K562 (cell line): ENCODE results near the gene NFATC4. TPM values are rescaled to one million over a fixed set of nuclear protein-coding genes. Genes with fewer than 3 reads are reported as not detected.
A peak's percentile ranks its signal among the peaks of the same experiment; 100 is the strongest.

Experiments
- ATAC-seq: fragments of 200-7000 bp; cut with Tn5 transposase; 3 replicates; pipeline ENCODE4 v1.9.1; 2020; ENCODE audit warnings: moderate library complexity
- BruUV-seq: library from RNA; stranded (reverse); fragments of 400-500 nt; replicated peaks from 2 replicates; lab custom pipeline; 2021; lab: Mats Ljungman, UMichigan
- CTCF ChIA-PET: fragments of 300-600 bp; formaldehyde crosslinking; extraction: SDS; loops from one replicate; lab custom pipeline; 2021; ENCODE audit warnings: low intra/inter-chr PET ratio; lab: Yijun Ruan, JAX
- POLR2A ChIA-PET: fragments of 300-600, 350-650 bp; sonication (Branson Sonifier 250); formaldehyde crosslinking; extraction: SDS; loops from one replicate; lab custom pipeline; 2021; ENCODE audit warnings: antibody characterized with exemption, inconsistent platforms; lab: Yijun Ruan, JAX
- DNase-seq, 4 experiments: peaks; one replicate each; pipeline versions ENCODE4 v3.0.0 to v3.0.0-alpha.2; 2011 to 2018; ENCODE audit warnings: low spot score in 3 of 4, mixed read lengths in 3 of 4; ENCODE audit errors: extremely low read depth in 1 of 4
- FAIRE-seq: peaks from 2 replicates; lab custom pipeline; 2011; peaks lifted over from hg19 to GRCh38; lab: Jason Lieb, UNC
- H2AFZ ChIP-seq: 2 replicates; pipeline ENCODE4 v1.6.0; 2011; ENCODE audit warnings: low read depth, low read length, control low read depth, inconsistent platforms
- H3K27ac ChIP-seq: fragments of 200-600 bp; 3 replicates; pipeline ENCODE4 v1.8.0; 2011; ENCODE audit warnings: low read depth, mild to moderate bottlenecking, control low read depth, inconsistent platforms, low read length, moderate library complexity, mixed read lengths; ENCODE audit errors: extremely low read depth
- H3K27me3 ChIP-seq, 2 experiments: fragments of 300-600 bp in 1 of 2; 2 replicates in 1 of 2; 3 replicates in 1 of 2; pipeline versions ENCODE4 v1.6.0 to v1.8.0; 2011; ENCODE audit warnings: inconsistent platforms in 2 of 2, low read length in 2 of 2, mild to moderate bottlenecking in 1 of 2, mixed read lengths in 1 of 2, moderate library complexity in 1 of 2; ENCODE audit not compliant: control insufficient read depth in 2 of 2, insufficient read depth in 2 of 2
- H3K36me3 ChIP-seq: fragments of 300-600 bp; 3 replicates; pipeline ENCODE4 v1.8.0; 2011; ENCODE audit warnings: mild to moderate bottlenecking, low read length, inconsistent platforms; ENCODE audit not compliant: control insufficient read depth, insufficient read depth
- H3K4me1 ChIP-seq, 2 experiments: fragments of 200-600 bp in 1 of 2; replicated peaks in 1 of 2; 2 replicates in 1 of 2; 3 replicates in 1 of 2; pipeline versions ENCODE4 v1.5.1 to v1.8.0; 2011; ENCODE audit warnings: inconsistent platforms in 2 of 2, low read length in 2 of 2, mild to moderate bottlenecking in 1 of 2, mixed read lengths in 1 of 2, moderate library complexity in 1 of 2; ENCODE audit not compliant: control insufficient read depth in 2 of 2, insufficient read depth in 2 of 2
- H3K4me2 ChIP-seq: 2 replicates; pipeline ENCODE4 v1.6.1; 2011; ENCODE audit warnings: low read length, control low read depth, inconsistent platforms, mixed read lengths; ENCODE audit not compliant: insufficient read depth
- H3K4me3 ChIP-seq: fragments of 200-600 bp; sonication (generic), shearing (Covaris generic); 2 replicates; pipeline ENCODE4 v1.5.1; 2016; ENCODE audit warnings: control low read depth, inconsistent platforms
- H3K79me2 ChIP-seq: fragments of 200-600 bp; 3 replicates; pipeline ENCODE4 v1.8.0; 2011; ENCODE audit warnings: low read length, inconsistent platforms; ENCODE audit not compliant: control insufficient read depth, insufficient read depth
- H3K9ac ChIP-seq, 2 experiments: 2 replicates each; pipeline versions ENCODE4 v1.6.0 to v1.6.1; 2011; ENCODE audit warnings: low read depth in 2 of 2, low read length in 2 of 2, control low read depth in 1 of 2, inconsistent platforms in 1 of 2, mild to moderate bottlenecking in 1 of 2, mixed read lengths in 1 of 2; ENCODE audit not compliant: insufficient read depth in 1 of 2
- H3K9me1 ChIP-seq: one replicate; pipeline ENCODE4 v1.6.0; 2011; ENCODE audit warnings: inconsistent platforms, mild to moderate bottlenecking, low read length, moderate library complexity; ENCODE audit not compliant: control insufficient read depth, insufficient read depth
- H3K9me3 ChIP-seq: replicated peaks from 2 replicates; pipeline ENCODE4 v1.5.1; 2011; ENCODE audit warnings: low read depth, low read length, inconsistent platforms; ENCODE audit not compliant: control insufficient read depth, insufficient read depth
- H4K20me1 ChIP-seq: replicated peaks from 2 replicates; pipeline ENCODE4 v1.6.1; 2011; ENCODE audit warnings: low read length, inconsistent platforms, mixed read lengths; ENCODE audit not compliant: control insufficient read depth, insufficient read depth
- FOXJ3 ChIP-seq: sonication (generic); formaldehyde crosslinking; IDR thresholded peaks from 2 replicates; pipeline ENCODE4 v1.4.0; 2020; ENCODE audit warnings: mild to moderate bottlenecking, missing genetic modification reagents
- RFX1 ChIP-seq: fragments of 450-650 bp; IDR thresholded peaks from 2 replicates; pipeline ENCODE4 v1.6.1; 2016; ENCODE audit warnings: mild to moderate bottlenecking, moderate library complexity
- SRF ChIP-seq, 2 experiments: fragments of 250-450, 450-650 bp in 1 of 2; sonication (Bioruptor Pico) in 1 of 2; sonication (generic) in 1 of 2; formaldehyde crosslinking; IDR thresholded peaks; 2 replicates each; pipeline versions ENCODE4 v1.5.0 to v1.5.1; 2020 to 2022; ENCODE audit warnings: mild to moderate bottlenecking in 1 of 2, missing genetic modification reagents in 1 of 2
- WGBS: fragments of 100-300 bp; shearing (Covaris generic); methylation state at CpG from one replicate; pipeline ENCODE4 v1.1.6; 2016; ENCODE audit warnings: low coverage, mixed read lengths; ENCODE audit not compliant: insufficient coverage; ENCODE audit errors: missing lambda C conversion rate; 5-methylcytosine and 5-hydroxymethylcytosine counted together
- in situ Hi-C: fragments of 300-500 bp; cut with MboI; formaldehyde crosslinking; loops from 4 replicates; pipeline ENCODE4 v1.15.0; 2018; ENCODE audit warnings: inconsistent platforms, mixed read lengths
- intact Hi-C: fragments of 100-400 bp; cut with micrococcal nuclease; formaldehyde crosslinking; loops from 2 replicates; pipeline ENCODE4 v1.14.2; 2022
- polyA plus RNA-seq, 8 experiments: library from polyadenylated mRNA; depleted of rRNA in 4 of 8; stranded (reverse) in 5 of 8; unstranded in 3 of 8; fragments of >200 nt; fragmentation: Nextera tagmentation in 2 of 8; fragmentation: Illumina TruSeq in 1 of 8; extraction: Ambion mirVana in 2 of 8; extraction: Trizol in 1 of 8; gene quantifications; 2 replicates each; pipeline versions ENCODE4 v1.2.1 to v1.2.3, GENCODE V29; 2011 to 2014; ENCODE audit warnings: inconsistent platforms in 1 of 8, missing spikeins in 1 of 8
- small RNA-seq: library from RNA; depleted of rRNA; stranded (forward); fragments of <200 nt; gene quantifications from one replicate; pipeline ENCODE3, GENCODE V24; 2014
- total RNA-seq, 7 experiments: library from RNA; depleted of rRNA in 6 of 7; stranded (reverse); fragments of >200 nt in 6 of 7; fragmentation: Illumina TruSeq in 2 of 7; extraction: Trizol in 2 of 7; gene quantifications; 2 replicates each; pipeline versions ENCODE4 v1.2.1 to v1.2.3, GENCODE V29; 2011 to 2021; ENCODE audit warnings: low replicate concordance in 1 of 7

Gene NFATC4
- total and polyA plus RNA-seq, 9 of the 15 experiments (the other 6 are each of a cell fraction or from before 2014, with no cell fraction given): 0.25 to 3.8 (median 0.78) TPM; not detected in 1

DNA sequence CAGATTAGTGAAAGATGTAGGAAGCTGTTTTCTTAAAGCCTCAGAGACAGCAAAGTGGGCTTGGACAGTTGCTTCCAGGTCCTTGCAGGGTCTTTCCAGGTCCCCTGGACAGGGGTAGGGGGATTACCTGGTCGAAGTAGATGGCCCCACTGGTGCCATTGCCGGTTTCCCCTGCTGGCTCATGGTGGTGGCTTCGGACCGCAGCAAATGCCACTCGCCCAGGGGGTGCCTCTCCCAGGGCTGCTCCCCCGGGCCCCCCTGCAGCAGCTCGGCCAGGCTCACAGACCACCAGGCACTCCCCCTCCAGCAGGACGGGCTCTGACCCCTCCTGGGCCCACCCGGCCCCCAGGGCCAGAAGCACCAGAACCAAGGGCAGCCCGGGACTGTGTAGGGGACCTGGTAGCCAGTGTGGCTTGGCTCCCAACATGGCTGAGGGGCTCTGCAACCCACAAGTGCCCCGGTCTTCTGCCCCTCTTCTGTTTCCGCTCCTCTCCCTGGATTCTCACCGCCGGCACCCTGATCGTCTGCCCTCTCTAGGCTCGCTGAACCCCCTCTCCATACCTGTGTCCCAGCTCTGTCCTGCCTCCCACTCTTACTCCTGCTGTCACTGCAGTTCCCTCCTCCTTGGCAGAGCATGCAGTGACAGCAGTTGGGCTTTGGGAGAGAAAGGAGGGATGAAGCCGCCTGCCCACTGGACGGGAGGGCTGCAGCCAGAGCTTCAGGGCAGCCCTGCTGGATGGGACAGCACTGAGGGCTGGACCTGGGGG, 60.8 kb downstream of the NFATC4 start:
- ChIA-PET POLR2A (interaction anchor here (0.7 to 3.9 kb wide), 3 partner anchors 8 to 12 kb away, joined by 3 to 43 read pairs (median 3); partner anchors contain the start of gene SDR39U1), CTCF (interaction anchor here (0.7 to 1.0 kb wide), 2 partner anchors 17 to 95 kb away, joined by 3 read pairs; no protein-coding TSS in a partner anchor)
- Histone ChIP-seq H3K4me2 (peak overlapping the region; percentile 92; the same call in 1 of the 2 replicates), H4K20me1 (peaks cover 5% of the 10 kb centered on the region; the same call in 1 of the 2 replicates), H3K27me3 (no peaks in the 10 kb centered on the region), H3K9me1 (peaks cover 3% of the 10 kb centered on the region), H3K9me3 (no peaks in the 10 kb centered on the region; the same call in 1 of the 2 replicates), H3K4me3 (no peak overlapping the region), H3K36me3 (peaks cover 16% of the 10 kb centered on the region; the same call in 2 of the 3 replicates), H2AFZ (peak overlapping the region; percentile 79), H3K79me2 (peaks cover 12% of the 10 kb centered on the region), H3K27ac (peak overlapping the region; percentile 85; the same call in 2 of the 3 replicates)
- intact Hi-C loops: no loop called here
- FAIRE-seq: no peak
- no TSS peak for BruUV-seq
- TF ChIP-seq RFX1 (no peak), FOXJ3 (CRISPR knock-in tag) (no peak), SRF (CRISPR knock-in tag; IDR thresholded peaks at IDR 0.05) (no peak)
- TF ChIP-seq, all 486 proteins: peak for 0
- in situ Hi-C loops: no loop called here
- 89% methylated on average over 8 of the region's 18 CpGs for WGBS
- DNase-seq (no peak), ATAC-seq (no peak)
- Histone ChIP-seq H3K9ac (peak overlapping the region; percentile 83 to 84; a peak in 3 of 4 replicates), H3K4me1 (peaks cover 41 to 53% of the 10 kb centered on the region in 2 experiments)

Small RNAs within 50 kb of the gene (small RNA-seq; reads per million reads assigned to genes)
- gene RF00026: not detected

Other genes with a start within 250 kb of the NFATC4 start
Only the 7 nearest of the 31 such genes appear.
- gene CIDEB, start 60.2 kb upstream of the NFATC4 start, total RNA-seq (2014; rRNA removed): not detected in 2 replicates
- not detected in 2 replicates for gene CIDEB, start 60.2 kb upstream of the NFATC4 start, total RNA-seq (2014; rRNA removed; fragmentation: Illumina TruSeq; extraction: Trizol)
- not detected in 2 replicates for gene CIDEB, start 60.2 kb upstream of the NFATC4 start, total RNA-seq (2015; rRNA removed; fragmentation: Illumina TruSeq; extraction: Trizol)
- 0.07 and 0.35 TPM in 2 replicates for gene CIDEB, start 60.2 kb upstream of the NFATC4 start, total RNA-seq (2021)
- gene CIDEB, start 60.2 kb upstream of the NFATC4 start, polyA plus RNA-seq (2011; rRNA removed): 0.04 and 0.14 TPM in 2 replicates
- gene CIDEB, start 60.2 kb upstream of the NFATC4 start, polyA plus RNA-seq (2014; fragmentation: Illumina TruSeq; extraction: Trizol): 0.07 and 0.14 TPM in 2 replicates
- under 1 TPM; 0.03 to 0.35 TPM for gene CIDEB, start 60.2 kb upstream of the NFATC4 start, polyA plus RNA-seq (2014; fragmentation: Nextera tagmentation; extraction: Ambion mirVana)
- 0.11 and 0.18 TPM in 2 replicates for gene CIDEB, start 60.2 kb upstream of the NFATC4 start, polyA plus RNA-seq (2014; rRNA removed)
- 3.9 and 5.8 TPM in 2 replicates for gene LTB4R2, start 58.0 kb upstream of the NFATC4 start, total RNA-seq (2014; rRNA removed)
- 2.1 and 2.4 TPM in 2 replicates for gene LTB4R2, start 58.0 kb upstream of the NFATC4 start, total RNA-seq (2014; rRNA removed; fragmentation: Illumina TruSeq; extraction: Trizol)
- gene LTB4R2, start 58.0 kb upstream of the NFATC4 start, total RNA-seq (2015; rRNA removed; fragmentation: Illumina TruSeq; extraction: Trizol): 2.5 and 3.1 TPM in 2 replicates
- 6.9 and 9.4 TPM in 2 replicates for gene LTB4R2, start 58.0 kb upstream of the NFATC4 start, total RNA-seq (2021)
- 2.5 and 3.2 TPM in 2 replicates for gene LTB4R2, start 58.0 kb upstream of the NFATC4 start, polyA plus RNA-seq (2011; rRNA removed)
- 2.6 and 2.7 TPM in 2 replicates for gene LTB4R2, start 58.0 kb upstream of the NFATC4 start, polyA plus RNA-seq (2014; fragmentation: Illumina TruSeq; extraction: Trizol)
- gene LTB4R2, start 58.0 kb upstream of the NFATC4 start, polyA plus RNA-seq (2014; fragmentation: Nextera tagmentation; extraction: Ambion mirVana): under 1 TPM in 1 of 2 experiments, not detected in 1; 0.03 TPM
- gene LTB4R2, start 58.0 kb upstream of the NFATC4 start, polyA plus RNA-seq (2014; rRNA removed): 8.6 and 11.6 TPM in 2 replicates
- gene LTB4R, start 56.7 kb upstream of the NFATC4 start, total RNA-seq (2014; rRNA removed): 2.8 and 3.6 TPM in 2 replicates
- 1.7 and 1.8 TPM in 2 replicates for gene LTB4R, start 56.7 kb upstream of the NFATC4 start, total RNA-seq (2014; rRNA removed; fragmentation: Illumina TruSeq; extraction: Trizol)
- 2.1 and 2.3 TPM in 2 replicates for gene LTB4R, start 56.7 kb upstream of the NFATC4 start, total RNA-seq (2015; rRNA removed; fragmentation: Illumina TruSeq; extraction: Trizol)
- 3.7 and 7.0 TPM in 2 replicates for gene LTB4R, start 56.7 kb upstream of the NFATC4 start, total RNA-seq (2021)
- gene LTB4R, start 56.7 kb upstream of the NFATC4 start, polyA plus RNA-seq (2011; rRNA removed): 4.0 and 4.3 TPM in 2 replicates
- gene LTB4R, start 56.7 kb upstream of the NFATC4 start, polyA plus RNA-seq (2014; fragmentation: Illumina TruSeq; extraction: Trizol): 4.4 and 4.8 TPM in 2 replicates
- gene LTB4R, start 56.7 kb upstream of the NFATC4 start, polyA plus RNA-seq (2014; fragmentation: Nextera tagmentation; extraction: Ambion mirVana): under 1 TPM; 0.38 to 0.61 TPM
- gene LTB4R, start 56.7 kb upstream of the NFATC4 start, polyA plus RNA-seq (2014; rRNA removed): 10.5 and 11.4 TPM in 2 replicates
- 0.09 TPM in 1 of 2 replicates, not detected in the other for gene ADCY4, start 33.1 kb upstream of the NFATC4 start, total RNA-seq (2014; rRNA removed)
- gene ADCY4, start 33.1 kb upstream of the NFATC4 start, total RNA-seq (2014; rRNA removed; fragmentation: Illumina TruSeq; extraction: Trizol): 0.18 TPM in 1 of 2 replicates, not detected in the other
- not detected in 2 replicates for gene ADCY4, start 33.1 kb upstream of the NFATC4 start, total RNA-seq (2015; rRNA removed; fragmentation: Illumina TruSeq; extraction: Trizol)
- gene ADCY4, start 33.1 kb upstream of the NFATC4 start, total RNA-seq (2021): 0.07 and 0.31 TPM in 2 replicates
- gene ADCY4, start 33.1 kb upstream of the NFATC4 start, polyA plus RNA-seq (2011; rRNA removed): 0.21 and 0.39 TPM in 2 replicates
- gene ADCY4, start 33.1 kb upstream of the NFATC4 start, polyA plus RNA-seq (2014; fragmentation: Illumina TruSeq; extraction: Trizol): 0.04 and 0.06 TPM in 2 replicates
- under 1 TPM in 1 of 2 experiments, not detected in 1; 0.04 TPM for gene ADCY4, start 33.1 kb upstream of the NFATC4 start, polyA plus RNA-seq (2014; fragmentation: Nextera tagmentation; extraction: Ambion mirVana)
- 0.15 and 0.47 TPM in 2 replicates for gene ADCY4, start 33.1 kb upstream of the NFATC4 start, polyA plus RNA-seq (2014; rRNA removed)
- 0.27 TPM in 1 of 2 replicates, not detected in the other for gene RIPK3, start 28.2 kb upstream of the NFATC4 start, total RNA-seq (2014; rRNA removed)
- gene RIPK3, start 28.2 kb upstream of the NFATC4 start, total RNA-seq (2014; rRNA removed; fragmentation: Illumina TruSeq; extraction: Trizol): 0.29 TPM in 1 of 2 replicates, not detected in the other
- 0.23 and 0.43 TPM in 2 replicates for gene RIPK3, start 28.2 kb upstream of the NFATC4 start, total RNA-seq (2015; rRNA removed; fragmentation: Illumina TruSeq; extraction: Trizol)
- gene RIPK3, start 28.2 kb upstream of the NFATC4 start, total RNA-seq (2021): 0.31 and 0.40 TPM in 2 replicates
- gene RIPK3, start 28.2 kb upstream of the NFATC4 start, polyA plus RNA-seq (2011; rRNA removed): 0.08 and 0.27 TPM in 2 replicates
- gene RIPK3, start 28.2 kb upstream of the NFATC4 start, polyA plus RNA-seq (2014; fragmentation: Illumina TruSeq; extraction: Trizol): 0.14 TPM in 1 of 2 replicates, not detected in the other
- under 1 TPM in 1 of 2 experiments, not detected in 1; 0.03 TPM for gene RIPK3, start 28.2 kb upstream of the NFATC4 start, polyA plus RNA-seq (2014; fragmentation: Nextera tagmentation; extraction: Ambion mirVana)
- gene RIPK3, start 28.2 kb upstream of the NFATC4 start, polyA plus RNA-seq (2014; rRNA removed): 0.61 TPM in 1 of 2 replicates, not detected in the other
- 0.37 and 0.54 TPM in 2 replicates for gene NYNRIN, start 30.8 kb downstream of the NFATC4 start, total RNA-seq (2014; rRNA removed)
- 0.22 TPM in 2 replicates for gene NYNRIN, start 30.8 kb downstream of the NFATC4 start, total RNA-seq (2014; rRNA removed; fragmentation: Illumina TruSeq; extraction: Trizol)
- gene NYNRIN, start 30.8 kb downstream of the NFATC4 start, total RNA-seq (2015; rRNA removed; fragmentation: Illumina TruSeq; extraction: Trizol): 0.14 and 0.23 TPM in 2 replicates
- 1.2 and 1.9 TPM in 2 replicates for gene NYNRIN, start 30.8 kb downstream of the NFATC4 start, total RNA-seq (2021)
- gene NYNRIN, start 30.8 kb downstream of the NFATC4 start, polyA plus RNA-seq (2011; rRNA removed): 1.2 TPM in 2 replicates
- 0.58 and 0.61 TPM in 2 replicates for gene NYNRIN, start 30.8 kb downstream of the NFATC4 start, polyA plus RNA-seq (2014; fragmentation: Illumina TruSeq; extraction: Trizol)
- under 1 TPM; 0.04 to 0.06 TPM for gene NYNRIN, start 30.8 kb downstream of the NFATC4 start, polyA plus RNA-seq (2014; fragmentation: Nextera tagmentation; extraction: Ambion mirVana)
- gene NYNRIN, start 30.8 kb downstream of the NFATC4 start, polyA plus RNA-seq (2014; rRNA removed): 0.28 and 0.47 TPM in 2 replicates
- gene CBLN3, start 61.5 kb downstream of the NFATC4 start, total RNA-seq (2014; rRNA removed): 0.05 and 0.20 TPM in 2 replicates
- gene CBLN3, start 61.5 kb downstream of the NFATC4 start, total RNA-seq (2014; rRNA removed; fragmentation: Illumina TruSeq; extraction: Trizol): 0.10 and 0.11 TPM in 2 replicates
- gene CBLN3, start 61.5 kb downstream of the NFATC4 start, total RNA-seq (2015; rRNA removed; fragmentation: Illumina TruSeq; extraction: Trizol): 0.19 and 0.25 TPM in 2 replicates
- gene CBLN3, start 61.5 kb downstream of the NFATC4 start, total RNA-seq (2021): 0.44 and 0.67 TPM in 2 replicates
- 0.59 and 0.66 TPM in 2 replicates for gene CBLN3, start 61.5 kb downstream of the NFATC4 start, polyA plus RNA-seq (2011; rRNA removed)
- gene CBLN3, start 61.5 kb downstream of the NFATC4 start, polyA plus RNA-seq (2014; fragmentation: Illumina TruSeq; extraction: Trizol): 0.30 and 0.32 TPM in 2 replicates
- gene CBLN3, start 61.5 kb downstream of the NFATC4 start, polyA plus RNA-seq (2014; fragmentation: Nextera tagmentation; extraction: Ambion mirVana): under 1 TPM in 1 of 2 experiments, not detected in 1; 0.06 TPM
- gene CBLN3, start 61.5 kb downstream of the NFATC4 start, polyA plus RNA-seq (2014; rRNA removed): 0.05 and 0.27 TPM in 2 replicates